ENCODE results near the gene ESPN. TPM values are rescaled to one million over a fixed set of nuclear protein-coding genes. Genes with fewer than 3 reads are reported as not detected.

ESPN gene
- total and polyA plus RNA-seq, 10 donors, result 0.26 to 6.0 (median 0.54) TPM; not detected in 1

GRCh38 chr1:6471970-6472368 lies 47.4 kb downstream of the ESPN start:
- Histone ChIP-seq H3K27ac (no peak overlapping the region), H3K9me3 (no peaks in the 10 kb centered on the region), H3K4me1 (peaks cover 0 to 12% (median 7%) of the 10 kb centered on the region in 6 donors), H3K4me3 (no peak overlapping the region), H3K36me3 (peaks cover 0 to 100% (median 53%) of the 10 kb centered on the region in 6 donors), H3K27me3 (replicated peaks in 1 of 7) (peaks cover 0 to 4% (median 0%) of the 10 kb centered on the region in 7 donors)
- TF ChIP-seq CTCF (IDR thresholded peaks at IDR 0.05 in 8 of 11, conservative IDR thresholded peaks at IDR 0.05 in 3 of 11), result no peak
- intact Hi-C loops (cut with DNase I; ENCODE audit: low total_unique reads), result no loop called here
- no peak for DNase-seq
- 86 to 93% (median 90%) methylated on average over 6 to 7 of the region's 7 CpGs for WGBS, 5 donors

- Histone ChIP-seq H3K4me3 (no peak overlapping the region), H3K4me1 (peaks cover 0 to 9% (median 6%) of the 10 kb centered on the region in 6 donors), H3K36me3 (peaks cover 0 to 100% (median 54%) of the 10 kb centered on the region in 6 donors), H3K9me3 (no peaks in the 10 kb centered on the region), H3K27ac (no peak overlapping the region), H3K27me3 (replicated peaks in 1 of 7) (no peaks in the 10 kb centered on the region)
- intact Hi-C loops (cut with DNase I; ENCODE audit: low total_unique reads), result no loop called here
- no peak for TF ChIP-seq POLR2AphosphoS5 (IDR thresholded peaks at IDR 0.05)
- WGBS, 5 donors, result 74 to 88% (median 83%) methylated on average over 10 of the region's 10 CpGs
- no peak for DNase-seq
Observed at GRCh38 chr1:6472391-6472790, 47.8 kb downstream of the ESPN start.

GRCh38 chr1:6473156-6473555 lies 48.6 kb downstream of the ESPN start:
- peaks cover 0 to 95% (median 47%) of the 10 kb centered on the region in 6 donors for H3K36me3 ChIP-seq
- WGBS, 5 donors, result 89 to 100% (median 92%) methylated on average over 1 to 18 of the region's 18 CpGs
- TF ChIP-seq POLR2AphosphoS5 (IDR thresholded peaks at IDR 0.05) (no peak), POLR2A (IDR thresholded peaks at IDR 0.05) (no peak), CTCF (IDR thresholded peaks at IDR 0.05 in 8 of 11, conservative IDR thresholded peaks at IDR 0.05 in 3 of 11) (no peak)

GRCh38 chr1:6473974-6474814 lies 49.6 kb downstream of the ESPN start:
- intact Hi-C loops (cut with DNase I; ENCODE audit: low total_unique reads), result no loop called here
- Histone ChIP-seq H3K4me3 (no peak overlapping the region), H3K27me3 (replicated peaks in 1 of 7) (no peaks in the 10 kb centered on the region), H3K27ac (no peak overlapping the region), H3K9me3 (no peaks in the 10 kb centered on the region), H3K36me3 (peaks cover 0 to 84% (median 37%) of the 10 kb centered on the region in 6 donors), H3K4me1 (peaks cover 0 to 9% (median 6%) of the 10 kb centered on the region in 6 donors)
- DNase-seq, result no peak
- TF ChIP-seq CTCF (IDR thresholded peaks at IDR 0.05 in 8 of 11, conservative IDR thresholded peaks at IDR 0.05 in 3 of 11), result no peak
- WGBS, 5 donors, result 82 to 90% (median 88%) methylated on average over 11 to 33 of the region's 33 CpGs

More at GRCh38 chr1:6473156-6473555, 48.6 kb downstream of the ESPN start:
- Histone ChIP-seq H3K4me3 (no peak overlapping the region), H3K9me3 (no peaks in the 10 kb centered on the region), H3K4me1 (peaks cover 0 to 9% (median 6%) of the 10 kb centered on the region in 6 donors), H3K27me3 (replicated peaks in 1 of 7) (no peaks in the 10 kb centered on the region), H3K27ac (no peak overlapping the region)
- intact Hi-C loops (cut with DNase I; ENCODE audit: low total_unique reads), result no loop called here
- no peak for DNase-seq

All from spleen (tissue), 11 donors.